Measurements from ENCODE around the gene SEPTIN12. TPM values are rescaled to one million over a fixed set of nuclear protein-coding genes. Genes with fewer than 3 reads are reported as not detected.
"Not testable (repeated sequence)": the region's sequence is repeated elsewhere in the genome, so short reads cannot be mapped to it uniquely, and the experiment has no call there.

Gene SEPTIN12
- total RNA-seq, 4 donors from 2014 or later: not detected

- ATAC-seq (ENCODE audit: low FRiP score) (no peak), DNase-seq (ENCODE audit: low spot score) (no peak)
- TF ChIP-seq CTCF (IDR thresholded peaks at IDR 0.05): no peak
These were observed 2.7 kb upstream of the SEPTIN12 start for GRCh38 chr16:4790871-4791270.

- TF ChIP-seq CTCF (IDR thresholded peaks at IDR 0.05): no peak
- DNase-seq (ENCODE audit: low spot score): no peak
- ATAC-seq (ENCODE audit: low FRiP score): no peak
These were observed 2.1 kb upstream of the SEPTIN12 start for GRCh38 chr16:4790261-4790660.

GRCh38 chr16:4788910-4789309 is 765 bp upstream of the SEPTIN12 start:
- no peak for TF ChIP-seq CTCF (IDR thresholded peaks at IDR 0.05)
- no peak for ATAC-seq (ENCODE audit: low FRiP score)
- no peak for DNase-seq (ENCODE audit: low spot score)

- TF ChIP-seq CTCF (IDR thresholded peaks at IDR 0.05): no peak
- no peak for ATAC-seq (ENCODE audit: low FRiP score)
These were observed 344 bp upstream of the SEPTIN12 start for GRCh38 chr16:4788489-4788889.

GRCh38 chr16:4787068-4787467 is 1.1 kb downstream of the SEPTIN12 start:
- no peak for ATAC-seq (ENCODE audit: low FRiP score)
- no peak for TF ChIP-seq CTCF (IDR thresholded peaks at IDR 0.05)

More at GRCh38 chr16:4788489-4788889, 344 bp upstream of the SEPTIN12 start:
- DNase-seq (ENCODE audit: low spot score): no peak

GRCh38 chr16:4785758-4786433 is 2.2 kb downstream of the SEPTIN12 start:
- DNase-seq (ENCODE audit: low spot score) (no peak), ATAC-seq (ENCODE audit: low FRiP score) (no peak)
- TF ChIP-seq CTCF (IDR thresholded peaks at IDR 0.05): no peak

More at GRCh38 chr16:4787068-4787467, 1.1 kb downstream of the SEPTIN12 start:
- DNase-seq (ENCODE audit: low spot score): no peak

GRCh38 chr16:4784444-4784987 is 3.6 kb downstream of the SEPTIN12 start:
- not testable (repeated sequence) for DNase-seq (ENCODE audit: low spot score); ATAC-seq (ENCODE audit: low FRiP score)
